Stomach (tissue), 9 donors: ENCODE measurements around the gene DNAH14. TPM values are rescaled to one million over a fixed set of nuclear protein-coding genes. Genes with fewer than 3 reads are reported as not detected.

Experiments
- DNase-seq, 2 donors: peaks; one replicate each; pipeline versions ENCODE4 v3.0.0 to v3.0.0-alpha.2; 2013 to 2019
- H3K27ac ChIP-seq, 5 donors: fragments of 200-600 bp in 4 of 5; sonication (generic) in 4 of 5; one replicate each; pipeline ENCODE4 v1.5.1; 2013 to 2019; ENCODE audit warnings: mild to moderate bottlenecking in 1 of 5, moderate library complexity in 1 of 5
- H3K27me3 ChIP-seq, 3 donors: fragments of 200-600 bp; sonication (generic); one replicate each; pipeline ENCODE4 v1.5.1; 2017 to 2019; ENCODE audit warnings: mixed run types in 1 of 3
- H3K36me3 ChIP-seq, 4 donors: fragments of 200-600 bp; sonication (generic); 1 replicate in 3 of 4; 2 replicates in 1 of 4; pipeline ENCODE4 v1.5.1; 2016 to 2019
- H3K4me1 ChIP-seq, 4 donors: fragments of 200-600 bp; sonication (generic); one replicate each; pipeline ENCODE4 v1.5.1; 2016 to 2019
- H3K4me3 ChIP-seq, 4 donors: fragments of 200-600 bp; sonication (generic) in 3 of 4; one replicate each; pipeline ENCODE4 v1.5.1; 2016 to 2019; ENCODE audit warnings: mild to moderate bottlenecking in 1 of 4
- H3K9me3 ChIP-seq, 4 donors: fragments of 200-600 bp; sonication (generic); one replicate each; pipeline ENCODE4 v1.5.1; 2016 to 2019
- EP300 ChIP-seq: sonication (generic); formaldehyde crosslinking; IDR thresholded peaks from one replicate; pipeline ENCODE4 v1.6.1; 2017; ENCODE audit warnings: antibody characterized with exemption
- POLR2A ChIP-seq, 4 donors: fragments of 450-650 bp; IDR thresholded peaks; one replicate each; pipeline ENCODE4 v1.6.1; 2016; ENCODE audit warnings: antibody characterized with exemption in 4 of 4, control low read depth in 2 of 4, mild to moderate bottlenecking in 1 of 4, moderate library complexity in 1 of 4
- POLR2AphosphoS5 ChIP-seq, 3 donors: sonication (generic); formaldehyde crosslinking; IDR thresholded peaks; one replicate each; pipeline ENCODE4 v1.6.1; 2016; ENCODE audit warnings: antibody characterized with exemption in 3 of 3
- WGBS, 5 donors: extraction: QIAGEN DNeasy Blood & Tissue Kit in 3 of 5; methylation state at CpG; one replicate each; pipeline versions ENCODE4 v1.1.5 to v1.1.7; 2013 to 2018; 5-methylcytosine and 5-hydroxymethylcytosine counted together
- intact Hi-C: fragments of 100-400 bp; cut with DNase I; formaldehyde crosslinking; loops from one replicate; pipeline ENCODE4 v1.15.1; 2023; ENCODE audit warnings: low total_unique reads
- polyA plus RNA-seq, 3 donors: library from polyadenylated mRNA; stranded (reverse); fragments of 200-250 nt; gene quantifications; one replicate each; pipeline ENCODE4 v1.2.3, GENCODE V29; 2013
- total RNA-seq, 5 donors: library from RNA; depleted of rRNA; stranded (reverse); fragments of >200 nt; gene quantifications; one replicate each; pipeline versions ENCODE4 v1.1.0 to v1.2.3, GENCODE V29; 2014 to 2016
- TF ChIP-seq, protein P1 (sequence below), 7 experiments: fragments of 450-650 bp in 4 of 7; fragments of 200-600 bp in 3 of 7; sonication (generic) in 3 of 7; IDR thresholded peaks; one replicate each; pipeline ENCODE4 v1.5.1; 2016 to 2019; ENCODE audit warnings: antibody characterized with exemption in 7 of 7, control low read depth in 2 of 7, mild to moderate bottlenecking in 1 of 7
- donor health status: healthy with polysubstance abuse.
- donor health status: Bipolar disorder and iron deficiency.
- donor health status: healthy.

The DNAH14 gene
- total and polyA plus RNA-seq, 8 donors: 1.7 to 158 (median 6.2) TPM

DNA sequence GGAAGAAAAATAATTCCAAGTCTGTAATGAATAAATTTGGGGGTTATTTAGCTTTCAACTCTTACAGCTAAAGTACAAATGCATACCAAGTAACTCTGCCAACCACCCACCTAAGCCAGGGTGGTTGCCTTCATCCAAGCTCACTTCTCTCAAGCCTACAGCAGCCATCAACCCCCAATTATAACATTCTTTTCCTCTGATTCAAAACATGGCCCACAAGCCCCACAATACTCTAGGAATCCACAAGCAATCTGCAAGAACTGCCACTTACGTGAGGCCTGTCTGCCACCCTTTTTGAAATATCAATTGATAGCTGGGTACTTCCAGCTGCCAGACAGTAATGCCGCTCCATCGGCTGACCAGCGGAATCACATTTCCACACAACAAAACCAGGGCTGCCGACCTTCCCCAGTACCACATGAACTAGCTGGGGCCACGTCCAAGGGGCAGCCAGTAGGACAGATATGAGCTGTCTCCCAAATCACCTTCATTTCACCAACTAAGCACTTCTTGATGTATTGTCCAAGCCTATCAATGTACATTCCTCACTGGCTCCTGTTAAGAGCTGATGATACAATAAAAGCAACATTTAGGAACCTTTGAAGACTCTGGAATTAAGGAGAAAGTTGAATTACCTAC lies 495.2 kb downstream of the DNAH14 start:
- intact Hi-C loops: no loop called here
- TF ChIP-seq EP300 (no peak), POLR2AphosphoS5 (IDR thresholded peaks at IDR 0.05) (no peak), POLR2A (IDR thresholded peaks at IDR 0.05) (no peak)
- TF ChIP-seq, protein P1, sequence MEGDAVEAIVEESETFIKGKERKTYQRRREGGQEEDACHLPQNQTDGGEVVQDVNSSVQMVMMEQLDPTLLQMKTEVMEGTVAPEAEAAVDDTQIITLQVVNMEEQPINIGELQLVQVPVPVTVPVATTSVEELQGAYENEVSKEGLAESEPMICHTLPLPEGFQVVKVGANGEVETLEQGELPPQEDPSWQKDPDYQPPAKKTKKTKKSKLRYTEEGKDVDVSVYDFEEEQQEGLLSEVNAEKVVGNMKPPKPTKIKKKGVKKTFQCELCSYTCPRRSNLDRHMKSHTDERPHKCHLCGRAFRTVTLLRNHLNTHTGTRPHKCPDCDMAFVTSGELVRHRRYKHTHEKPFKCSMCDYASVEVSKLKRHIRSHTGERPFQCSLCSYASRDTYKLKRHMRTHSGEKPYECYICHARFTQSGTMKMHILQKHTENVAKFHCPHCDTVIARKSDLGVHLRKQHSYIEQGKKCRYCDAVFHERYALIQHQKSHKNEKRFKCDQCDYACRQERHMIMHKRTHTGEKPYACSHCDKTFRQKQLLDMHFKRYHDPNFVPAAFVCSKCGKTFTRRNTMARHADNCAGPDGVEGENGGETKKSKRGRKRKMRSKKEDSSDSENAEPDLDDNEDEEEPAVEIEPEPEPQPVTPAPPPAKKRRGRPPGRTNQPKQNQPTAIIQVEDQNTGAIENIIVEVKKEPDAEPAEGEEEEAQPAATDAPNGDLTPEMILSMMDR (IDR thresholded peaks at IDR 0.05): no peak
- Histone ChIP-seq H3K4me1 (peaks cover 36 to 68% (median 49%) of the 10 kb centered on the region in 4 donors), H3K4me3 (peak overlapping the region; percentile 73 to 96 (median 78)), H3K36me3 (peaks cover 0 to 24% (median 13%) of the 10 kb centered on the region in 4 donors), H3K27me3 (no peaks in the 10 kb centered on the region), H3K27ac (peak overlapping the region in 4 of 5 donors; percentile 29 to 98 (median 94)), H3K9me3 (no peaks in the 10 kb centered on the region)
- 71 to 86% (median 82%) methylated on average over 6 of the region's 6 CpGs for WGBS, 5 donors
- no peak for DNase-seq

DNA sequence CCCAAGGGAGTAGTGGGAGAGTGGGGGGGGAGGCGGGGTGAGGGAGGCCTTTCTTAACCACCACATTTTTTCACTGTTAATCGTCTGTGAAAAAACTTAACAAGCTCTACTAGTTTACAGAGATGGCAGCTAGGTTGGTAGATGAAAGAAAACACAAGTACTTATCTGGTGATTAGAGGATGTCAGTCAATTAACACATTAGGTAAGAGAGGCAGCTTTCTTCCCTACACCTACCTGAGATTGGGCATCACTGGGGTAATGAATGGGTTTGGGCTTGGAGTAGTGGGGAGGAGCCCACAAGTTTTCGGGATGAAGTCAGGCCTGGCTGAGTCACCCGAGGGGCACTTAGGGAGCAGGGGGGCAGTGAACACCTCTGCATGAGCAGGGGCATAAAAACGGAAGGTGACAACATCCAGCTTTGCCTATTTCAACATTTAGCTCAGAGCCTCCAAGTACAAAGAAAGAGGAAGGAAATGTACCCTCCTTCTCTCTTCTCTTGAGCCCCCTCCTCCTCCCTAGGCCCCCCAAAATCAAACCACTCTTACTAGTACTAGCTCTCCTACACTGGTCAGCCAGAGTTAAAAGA lies 495.8 kb downstream of the DNAH14 start:
- WGBS, 5 donors: 42 to 49% (median 43%) methylated on average over 5 of the region's 5 CpGs
- peak overlapping the region in 4 of 5 donors; percentile 92 to 98 (median 97) for H3K27ac ChIP-seq
- intact Hi-C loops: no loop called here

DNA sequence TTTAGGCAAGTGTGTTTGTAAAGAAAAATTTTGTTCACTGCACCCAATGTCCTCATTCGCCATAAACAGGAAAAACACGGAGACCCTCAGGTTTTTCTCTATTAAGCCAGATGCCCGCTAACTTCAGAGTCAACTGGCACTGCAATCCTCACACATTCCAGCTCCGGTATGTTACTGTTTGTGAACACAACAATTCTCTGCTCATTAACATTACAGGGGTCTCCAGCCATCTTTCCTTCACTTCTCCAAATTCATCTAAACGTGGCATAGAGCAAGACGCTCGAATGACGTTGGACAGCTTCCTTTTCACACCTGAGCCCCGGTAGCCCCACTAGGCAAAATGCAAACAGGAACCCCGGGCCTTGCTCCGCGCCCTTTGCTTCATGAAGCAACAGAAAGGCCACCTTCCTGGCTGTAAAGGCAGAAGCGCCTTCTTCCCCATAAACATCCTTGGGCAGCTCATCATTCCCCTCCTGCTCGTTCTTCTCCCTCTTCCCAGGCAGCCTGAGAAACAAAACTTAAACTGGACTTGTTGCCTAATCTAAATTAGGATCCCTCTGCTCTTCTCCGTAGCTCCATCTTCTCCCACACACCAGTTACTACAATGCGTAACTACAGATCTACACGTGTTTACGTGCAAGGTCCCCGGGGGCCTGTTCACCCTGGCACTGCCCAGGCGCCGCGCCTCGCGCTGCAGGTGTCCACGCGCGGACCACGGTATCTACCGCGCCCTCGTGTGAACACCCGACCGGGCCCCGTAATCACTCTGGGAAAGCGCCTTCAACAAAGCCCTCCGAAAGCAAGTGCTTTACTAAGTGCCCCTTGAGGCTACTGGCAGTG lies 497.1 kb downstream of the DNAH14 start:
- WGBS, 5 donors: 2 to 5% (median 4%) methylated on average over 36 of the region's 36 CpGs
- Histone ChIP-seq H3K9me3 (no peaks in the 10 kb centered on the region), H3K4me1 (peaks cover 36 to 62% (median 47%) of the 10 kb centered on the region in 4 donors), H3K27ac (peak overlapping the region; percentile 2 to 98 (median 96)), H3K27me3 (no peaks in the 10 kb centered on the region), H3K4me3 (peak overlapping the region; percentile 73 to 96 (median 78)), H3K36me3 (peaks cover 0 to 5% (median under 1%) of the 10 kb centered on the region in 4 donors)
- intact Hi-C loops: no loop called here
- peak in 1 of 2 donors; percentile 77 for DNase-seq
- TF ChIP-seq, protein P1 (IDR thresholded peaks at IDR 0.05): no peak
- TF ChIP-seq POLR2AphosphoS5 (IDR thresholded peaks at IDR 0.05): no peak
- no peak for TF ChIP-seq EP300
- no peak for TF ChIP-seq POLR2A (IDR thresholded peaks at IDR 0.05)

More for the DNA sequence above, 495.8 kb downstream of the DNAH14 start:
- Histone ChIP-seq H3K27me3 (no peaks in the 10 kb centered on the region), H3K4me1 (peaks cover 36 to 68% (median 49%) of the 10 kb centered on the region in 4 donors), H3K4me3 (peak overlapping the region; percentile 73 to 96 (median 78)), H3K36me3 (peaks cover 0 to 18% (median 10%) of the 10 kb centered on the region in 4 donors), H3K9me3 (no peaks in the 10 kb centered on the region)
- peak in 1 of 2 donors; percentile 65 for DNase-seq
- TF ChIP-seq, protein P1 (IDR thresholded peaks at IDR 0.05): no peak
- TF ChIP-seq POLR2A (IDR thresholded peaks at IDR 0.05) (no peak), POLR2AphosphoS5 (IDR thresholded peaks at IDR 0.05) (peak in 1 of 3 donors; percentile 32), EP300 (no peak)
